Caco-2 (cell line): ENCODE results near the gene WWOX. TPM values are rescaled to one million over a fixed set of nuclear protein-coding genes. Genes with fewer than 3 reads are reported as not detected.
A peak's percentile ranks its signal among the peaks of the same experiment; 100 is the strongest.

ENCODE experiments used
- BruUV-seq: library from RNA; stranded (reverse); fragments of 400-500 nt; replicated peaks from 2 replicates; lab custom pipeline; 2021; lab: Mats Ljungman, UMichigan
- CTCF ChIA-PET: fragments of 300-600 bp; sonication (Branson Sonifier 250); formaldehyde crosslinking; loops from one replicate; lab custom pipeline; 2022; ENCODE audit warnings: antibody characterized with exemption; lab: Charles Lee
- POLR2A ChIA-PET: fragments of 300-600 bp; sonication (Branson Sonifier 250); formaldehyde crosslinking; loops from one replicate; lab custom pipeline; 2022; ENCODE audit warnings: antibody characterized with exemption; lab: Charles Lee
- DNase-seq, 2 experiments: peaks; one replicate each; pipeline versions ENCODE4 v3.0.0 to v3.0.0-alpha.2; 2020 to 2022
- H3K27me3 ChIP-seq: replicated peaks from 2 replicates; pipeline ENCODE4 v1.6.0; 2011; ENCODE audit warnings: low read length; ENCODE audit not compliant: control insufficient read depth, insufficient read depth
- H3K36me3 ChIP-seq: 2 replicates; pipeline ENCODE4 v1.5.1; 2011; ENCODE audit warnings: low read length; ENCODE audit not compliant: control insufficient read depth, insufficient read depth
- H3K4me1 ChIP-seq: fragments of 250-450 bp; sonication (Bioruptor Pico); 2 replicates; pipeline ENCODE4 v1.5.1; 2020; ENCODE audit warnings: mild to moderate bottlenecking
- H3K4me3 ChIP-seq: 2 replicates; pipeline ENCODE4 v1.5.1; 2011; ENCODE audit warnings: low read depth, mild to moderate bottlenecking, control low read depth, low read length
- H3K9me3 ChIP-seq: fragments of 250-450 bp; sonication (Bioruptor Pico); 2 replicates; pipeline ENCODE4 v1.5.1; 2020; ENCODE audit warnings: mild to moderate bottlenecking, moderate library complexity
- H3K27ac Mint-ChIP-seq: one replicate; pipeline ENCODE4 v1.8.0; 2022; ENCODE audit warnings: mixed read lengths; ENCODE audit not compliant: unreplicated experiment
- H3K27me3 Mint-ChIP-seq: one replicate; pipeline ENCODE4 v1.8.0; 2022; ENCODE audit warnings: mixed read lengths; ENCODE audit not compliant: insufficient read depth, unreplicated experiment
- H3K36me3 Mint-ChIP-seq: one replicate; pipeline ENCODE4 v1.8.0; 2022; ENCODE audit warnings: mild to moderate bottlenecking, mixed read lengths; ENCODE audit not compliant: insufficient read depth, unreplicated experiment
- H3K4me1 Mint-ChIP-seq: one replicate; pipeline ENCODE4 v1.8.0; 2022; ENCODE audit warnings: low read depth, mixed read lengths; ENCODE audit not compliant: unreplicated experiment
- H3K4me3 Mint-ChIP-seq: one replicate; pipeline ENCODE4 v1.8.0; 2022; ENCODE audit warnings: mild to moderate bottlenecking, moderate library complexity, mixed read lengths; ENCODE audit not compliant: unreplicated experiment
- H3K9me3 Mint-ChIP-seq: one replicate; pipeline ENCODE4 v1.8.0; 2022; ENCODE audit warnings: mixed read lengths; ENCODE audit not compliant: unreplicated experiment
- intact Hi-C: fragments of 100-400 bp; cut with micrococcal nuclease; formaldehyde crosslinking; loops from one replicate; pipeline ENCODE4 v1.10.0; 2022; ENCODE audit not compliant: unreplicated experiment
- total RNA-seq: library from RNA; stranded (reverse); gene quantifications from 2 replicates; pipeline ENCODE4 v1.2.3, GENCODE V29; 2022
- TF ChIP-seq, protein P1 (sequence below), 2 experiments: fragments of 200-600 bp in 1 of 2; IDR thresholded peaks; 1 replicate in 1 of 2; 2 replicates in 1 of 2; pipeline versions ENCODE4 v1.5.1 to v1.8.0; 2011 to 2022; ENCODE audit warnings: antibody characterized with exemption in 1 of 2, control low read depth in 1 of 2, inconsistent platforms in 1 of 2, low read depth in 1 of 2, low read length in 1 of 2, mild to moderate bottlenecking in 1 of 2, moderate library complexity in 1 of 2; ENCODE audit not compliant: insufficient read depth in 1 of 2, severe bottlenecking in 1 of 2, unreplicated experiment in 1 of 2

The WWOX gene
- total RNA-seq, 1 experiment from 2014 or later: 45.0 TPM

DNA sequence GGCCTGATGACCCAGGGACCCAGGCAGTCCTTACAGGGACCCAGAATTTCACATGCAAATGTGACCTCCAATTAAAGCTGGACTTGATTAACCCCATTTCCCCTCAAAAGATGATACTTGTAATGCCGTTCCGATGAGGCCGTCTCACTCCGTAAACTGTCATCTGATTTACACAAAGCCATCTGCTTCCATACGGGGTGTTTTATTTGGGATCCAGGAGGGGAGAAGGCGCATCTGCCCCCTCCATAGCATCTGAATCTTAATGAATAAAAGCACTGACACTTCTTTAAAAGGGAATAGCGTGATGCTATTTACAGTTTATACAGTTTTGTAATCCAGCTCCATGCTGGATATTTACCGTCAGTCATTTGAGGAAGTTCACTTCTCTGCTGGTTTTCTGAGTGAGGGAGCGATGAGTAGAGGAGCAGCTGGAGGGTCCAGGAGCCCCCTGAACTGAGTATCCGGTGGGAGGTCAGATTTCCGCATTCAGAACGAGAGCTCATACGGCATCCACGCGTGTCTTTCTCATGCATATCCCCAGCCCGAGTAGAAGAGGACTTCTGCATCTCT lies 452.7 kb downstream of the WWOX start:
- BruUV-seq: no TSS peak
- H3K9me3 Mint-ChIP-seq: no peaks in the 10 kb centered on the region
- intact Hi-C loops: no loop called here
- no peak for DNase-seq
- H3K36me3 Mint-ChIP-seq: peaks cover 5% of the 10 kb centered on the region
- no peak overlapping the region for H3K4me3 Mint-ChIP-seq
- Histone ChIP-seq H3K36me3 (no peaks in the 10 kb centered on the region), H3K27me3 (no peaks in the 10 kb centered on the region), H3K9me3 (no peaks in the 10 kb centered on the region), H3K4me3 (no peak overlapping the region), H3K4me1 (no peaks in the 10 kb centered on the region)
- ChIA-PET POLR2A (no interaction called here), CTCF (interaction anchor here (0.6 kb wide), 1 partner anchor 193 kb away, joined by 3 read pairs; no protein-coding TSS in a partner anchor)
- H3K27me3 Mint-ChIP-seq: no peaks in the 10 kb centered on the region
- no peak overlapping the region for H3K27ac Mint-ChIP-seq
- TF ChIP-seq, protein P1, sequence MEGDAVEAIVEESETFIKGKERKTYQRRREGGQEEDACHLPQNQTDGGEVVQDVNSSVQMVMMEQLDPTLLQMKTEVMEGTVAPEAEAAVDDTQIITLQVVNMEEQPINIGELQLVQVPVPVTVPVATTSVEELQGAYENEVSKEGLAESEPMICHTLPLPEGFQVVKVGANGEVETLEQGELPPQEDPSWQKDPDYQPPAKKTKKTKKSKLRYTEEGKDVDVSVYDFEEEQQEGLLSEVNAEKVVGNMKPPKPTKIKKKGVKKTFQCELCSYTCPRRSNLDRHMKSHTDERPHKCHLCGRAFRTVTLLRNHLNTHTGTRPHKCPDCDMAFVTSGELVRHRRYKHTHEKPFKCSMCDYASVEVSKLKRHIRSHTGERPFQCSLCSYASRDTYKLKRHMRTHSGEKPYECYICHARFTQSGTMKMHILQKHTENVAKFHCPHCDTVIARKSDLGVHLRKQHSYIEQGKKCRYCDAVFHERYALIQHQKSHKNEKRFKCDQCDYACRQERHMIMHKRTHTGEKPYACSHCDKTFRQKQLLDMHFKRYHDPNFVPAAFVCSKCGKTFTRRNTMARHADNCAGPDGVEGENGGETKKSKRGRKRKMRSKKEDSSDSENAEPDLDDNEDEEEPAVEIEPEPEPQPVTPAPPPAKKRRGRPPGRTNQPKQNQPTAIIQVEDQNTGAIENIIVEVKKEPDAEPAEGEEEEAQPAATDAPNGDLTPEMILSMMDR (IDR thresholded peaks at IDR 0.05; ENCODE audit: insufficient read depth in 1 of 2, low read depth in 1 of 2, low read length in 1 of 2, severe bottlenecking in 1 of 2, unreplicated experiment in 1 of 2): no peak
- peaks cover 6% of the 10 kb centered on the region for H3K4me1 Mint-ChIP-seq

DNA sequence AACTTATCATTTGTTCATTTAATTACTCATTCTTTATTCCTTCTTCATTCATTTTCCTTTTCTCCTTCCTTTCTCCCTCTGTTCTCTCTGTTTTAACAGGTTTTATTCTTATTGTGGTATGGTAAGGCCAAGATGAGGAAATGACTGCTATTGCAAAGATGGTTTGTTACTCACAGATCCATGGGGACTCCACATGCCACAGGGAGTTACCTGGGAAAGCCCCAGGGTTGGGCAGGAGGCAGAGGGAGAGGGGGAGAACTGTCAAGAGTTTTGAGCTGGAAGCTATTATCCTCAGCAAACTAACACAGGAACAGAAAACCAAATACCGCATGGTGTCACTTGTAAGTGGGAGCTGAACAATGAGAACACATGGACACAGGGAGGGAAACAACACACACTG lies 453.3 kb downstream of the WWOX start:
- ChIA-PET POLR2A (no interaction called here), CTCF (interaction anchor here (0.6 kb wide), 1 partner anchor 194 kb away, joined by 3 read pairs; no protein-coding TSS in a partner anchor)
- BruUV-seq: no TSS peak
- DNase-seq: no peak
- H3K9me3 ChIP-seq: no peaks in the 10 kb centered on the region
- H3K27ac Mint-ChIP-seq: no peak overlapping the region
- H3K4me3 Mint-ChIP-seq: no peak overlapping the region
- TF ChIP-seq, protein P1 (IDR thresholded peaks at IDR 0.05; ENCODE audit: insufficient read depth in 1 of 2, low read depth in 1 of 2, low read length in 1 of 2, severe bottlenecking in 1 of 2, unreplicated experiment in 1 of 2): no peak
- no peak overlapping the region for H3K4me3 ChIP-seq
- no peaks in the 10 kb centered on the region for H3K27me3 ChIP-seq
- intact Hi-C loops: no loop called here
- H3K36me3 ChIP-seq: no peaks in the 10 kb centered on the region
- H3K27me3 Mint-ChIP-seq: no peaks in the 10 kb centered on the region
- peaks cover 6% of the 10 kb centered on the region for H3K4me1 Mint-ChIP-seq
- no peaks in the 10 kb centered on the region for H3K4me1 ChIP-seq
- H3K36me3 Mint-ChIP-seq: peaks cover 5% of the 10 kb centered on the region
- H3K9me3 Mint-ChIP-seq: no peaks in the 10 kb centered on the region

DNA sequence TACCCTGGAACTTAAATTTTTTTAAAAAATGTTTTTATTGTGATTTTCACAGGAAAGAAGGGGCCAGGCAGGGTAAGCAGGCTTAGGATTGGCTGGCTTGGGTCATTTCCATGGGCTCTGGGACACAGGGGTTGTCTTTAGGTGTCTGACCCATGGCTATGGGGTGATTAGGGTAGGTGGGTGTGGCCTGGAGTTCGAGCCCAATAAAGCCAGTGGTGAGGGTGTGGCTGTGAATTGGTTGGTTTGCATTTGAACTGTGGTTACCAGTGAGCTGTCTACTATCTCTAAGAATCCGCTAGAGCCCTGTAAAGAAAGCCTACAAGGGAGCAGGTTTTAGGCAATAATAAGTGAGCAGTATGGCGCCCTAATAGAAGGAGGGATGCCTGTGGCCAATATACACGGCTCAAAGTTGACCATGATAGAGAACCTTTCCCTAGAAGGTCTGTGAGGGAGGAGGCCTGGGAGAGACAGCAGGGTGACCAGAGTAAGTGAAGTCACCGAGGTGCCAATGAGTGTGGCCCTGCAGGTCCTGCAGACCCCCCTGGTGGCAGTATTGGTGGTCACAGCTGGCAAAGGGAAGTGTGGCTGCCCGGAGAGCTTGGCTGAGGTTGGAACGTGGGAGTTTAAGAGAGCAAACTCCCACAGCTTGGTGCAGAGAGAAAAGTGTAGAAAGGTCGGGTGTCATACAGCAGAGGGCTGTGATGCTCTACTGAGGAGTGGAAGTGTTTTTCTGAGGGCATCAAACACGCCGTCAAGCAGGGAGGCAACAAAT lies 454.0 kb downstream of the WWOX start:
- ChIA-PET CTCF (interaction anchor here (0.6 kb wide), 1 partner anchor 52 kb away, joined by 3 read pairs; no protein-coding TSS in a partner anchor), POLR2A (no interaction called here)
- no peaks in the 10 kb centered on the region for H3K27me3 ChIP-seq
- Mint-ChIP-seq H3K36me3 (peaks cover 5% of the 10 kb centered on the region), H3K4me1 (peaks cover 6% of the 10 kb centered on the region), H3K27ac (no peak overlapping the region), H3K27me3 (no peaks in the 10 kb centered on the region), H3K4me3 (no peak overlapping the region), H3K9me3 (no peaks in the 10 kb centered on the region)
- no TSS peak for BruUV-seq
- H3K4me1 ChIP-seq: no peaks in the 10 kb centered on the region
- H3K36me3 ChIP-seq: no peaks in the 10 kb centered on the region
- peak in 1 of 2 experiments; percentile 6 for DNase-seq
- intact Hi-C loops: no loop called here
- no peaks in the 10 kb centered on the region for H3K9me3 ChIP-seq
- TF ChIP-seq, protein P1 (IDR thresholded peaks at IDR 0.05; ENCODE audit: insufficient read depth in 1 of 2, low read depth in 1 of 2, low read length in 1 of 2, severe bottlenecking in 1 of 2, unreplicated experiment in 1 of 2): peak; percentile 6 to 11
- no peak overlapping the region for H3K4me3 ChIP-seq
